WERI-Rb-1 (cell line): Measurements from ENCODE around the gene IFT74.

Experiments used
- DNase-seq: peaks from one replicate; pipeline ENCODE4 v3.0.0-alpha.2; 2020
- H3K27ac ChIP-seq: fragments of 250-450 bp; sonication (Bioruptor Pico); 2 replicates; pipeline ENCODE4 v1.5.1; 2020; ENCODE audit warnings: mild to moderate bottlenecking, moderate library complexity
- H3K27me3 ChIP-seq: fragments of 250-450 bp; sonication (Bioruptor Pico); 2 replicates; pipeline ENCODE4 v1.5.1; 2021; ENCODE audit warnings: mild to moderate bottlenecking, low read depth, moderate library complexity; ENCODE audit not compliant: insufficient read depth, severe bottlenecking
- H3K36me3 ChIP-seq: fragments of 250-450 bp; sonication (Bioruptor Pico); 2 replicates; pipeline ENCODE4 v1.5.1; 2020; ENCODE audit warnings: mild to moderate bottlenecking, moderate library complexity
- H3K4me3 ChIP-seq: 2 replicates; pipeline ENCODE4 v1.5.1; 2011; ENCODE audit warnings: low read depth, mild to moderate bottlenecking, control low read depth, low read length
- H3K9me3 ChIP-seq: fragments of 250-450 bp; sonication (Bioruptor Pico); 2 replicates; pipeline ENCODE4 v1.5.1; 2021; ENCODE audit warnings: mild to moderate bottlenecking, moderate library complexity; ENCODE audit not compliant: severe bottlenecking
- CTCF ChIP-seq: IDR thresholded peaks from 2 replicates; pipeline ENCODE4 v1.5.1; 2011; ENCODE audit warnings: low read depth, mild to moderate bottlenecking, control low read depth, inconsistent platforms, low read length

The IFT74 gene

GRCh38 chr9:26955921-26956859 is at the start of gene IFT74:
IFT74 (plus strand) TSS chr9:26956412; CDS start chr9:26961968, 5,556 bp downstream.
- peak; percentile 96 for DNase-seq
- no peaks in the 10 kb centered on the region for H3K9me3 ChIP-seq
- no peak for TF ChIP-seq CTCF
- H3K27me3 ChIP-seq, result no peaks in the 10 kb centered on the region
- H3K36me3 ChIP-seq, result no peaks in the 10 kb centered on the region
- peak within 1 kb of the TSS; percentile 83 for H3K4me3 ChIP-seq
- peak within 1 kb of the TSS; percentile 82 for H3K27ac ChIP-seq

GRCh38 chr9:26913138-26913668 is 43.0 kb upstream of the IFT74 start:
- peaks cover 27% of the 10 kb centered on the region for H3K36me3 ChIP-seq
- no peak for TF ChIP-seq CTCF

GRCh38 chr9:26919698-26920097 is 36.5 kb upstream of the IFT74 start:
- TF ChIP-seq CTCF, result no peak
- Histone ChIP-seq H3K9me3 (no peaks in the 10 kb centered on the region), H3K36me3 (peaks cover 70% of the 10 kb centered on the region)

More at GRCh38 chr9:26913138-26913668, 43.0 kb upstream of the IFT74 start:
- Histone ChIP-seq H3K9me3 (no peaks in the 10 kb centered on the region), H3K27me3 (no peaks in the 10 kb centered on the region), H3K27ac (no peak overlapping the region), H3K4me3 (no peak overlapping the region)
- DNase-seq, result no peak

GRCh38 chr9:26925609-26926008 is 30.6 kb upstream of the IFT74 start:
- Histone ChIP-seq H3K27me3 (no peaks in the 10 kb centered on the region), H3K36me3 (peaks cover 63% of the 10 kb centered on the region), H3K9me3 (no peaks in the 10 kb centered on the region), H3K4me3 (no peak overlapping the region), H3K27ac (no peak overlapping the region)
- no peak for DNase-seq
- no peak for TF ChIP-seq CTCF

More at GRCh38 chr9:26919698-26920097, 36.5 kb upstream of the IFT74 start:
- DNase-seq, result no peak
- Histone ChIP-seq H3K27ac (no peak overlapping the region), H3K27me3 (no peaks in the 10 kb centered on the region), H3K4me3 (no peak overlapping the region)

GRCh38 chr9:26928902-26929495 is 27.2 kb upstream of the IFT74 start:
- DNase-seq, result no peak
- H3K4me3 ChIP-seq, result no peak overlapping the region
- peaks cover 40% of the 10 kb centered on the region for H3K36me3 ChIP-seq
- no peak for TF ChIP-seq CTCF
- no peak overlapping the region for H3K27ac ChIP-seq
- no peaks in the 10 kb centered on the region for H3K27me3 ChIP-seq
- no peaks in the 10 kb centered on the region for H3K9me3 ChIP-seq
